SK-N-SH (cell line): Measurements from ENCODE around the gene SIK2. TPM values are rescaled to one million over a fixed set of nuclear protein-coding genes. Genes with fewer than 3 reads are reported as not detected.

Source experiments
- CTCF ChIA-PET: fragments of 300-600, 350-600 bp; formaldehyde crosslinking; extraction: SDS; loops from one replicate; lab custom pipeline; 2021; lab: Yijun Ruan, JAX
- POLR2A ChIA-PET: fragments of 350-600 bp; sonication (Branson Sonifier 250); formaldehyde crosslinking; extraction: SDS; loops from one replicate; lab custom pipeline; 2020; ENCODE audit warnings: antibody characterized with exemption, inconsistent platforms; lab: Yijun Ruan, JAX
- DNase-seq: peaks from one replicate; pipeline ENCODE4 v3.0.0; 2012
- H2AFZ ChIP-seq: fragments of 200-600 bp; sonication (generic); 2 replicates; pipeline ENCODE4 v1.8.1; 2016; ENCODE audit warnings: antibody characterized with exemption, mild to moderate bottlenecking, low read depth
- H3F3A ChIP-seq: fragments of 200-600 bp; sonication (generic); replicated peaks from 2 replicates; pipeline ENCODE3; 2016; ENCODE audit warnings: antibody characterized with exemption, mild to moderate bottlenecking; ENCODE audit not compliant: insufficient read depth
- H3K27ac ChIP-seq, 2 experiments: fragments of 200-500 bp in 1 of 2; fragments of 200-600 bp in 1 of 2; sonication (Bioruptor generic) in 1 of 2; sonication (generic), shearing (Covaris generic) in 1 of 2; 2 replicates each; pipeline versions ENCODE4 v1.5.1 to v1.6.1; 2014 to 2016; ENCODE audit warnings: low read depth in 2 of 2, inconsistent platforms in 1 of 2, low read length in 1 of 2, mild to moderate bottlenecking in 1 of 2, mixed read lengths in 1 of 2
- H3K27me3 ChIP-seq: fragments of 200-600 bp; sonication (generic), shearing (Covaris generic); 2 replicates; pipeline ENCODE4 v1.6.1; 2016; ENCODE audit warnings: mixed run types; ENCODE audit not compliant: insufficient read depth
- H3K36me3 ChIP-seq, 2 experiments: fragments of 200-500 bp in 1 of 2; fragments of 200-600 bp in 1 of 2; sonication (Bioruptor generic) in 1 of 2; sonication (generic) in 1 of 2; replicated peaks in 1 of 2; 2 replicates each; pipeline versions ENCODE3 to v1.5.1; 2014 to 2016; ENCODE audit warnings: low read length in 1 of 2, mild to moderate bottlenecking in 1 of 2; ENCODE audit not compliant: insufficient read depth in 2 of 2, control insufficient read depth in 1 of 2
- H3K4me1 ChIP-seq, 2 experiments: fragments of 200-500 bp in 1 of 2; fragments of 200-600 bp in 1 of 2; sonication (Bioruptor generic) in 1 of 2; sonication (generic), shearing (Covaris generic) in 1 of 2; 2 replicates each; pipeline versions ENCODE4 v1.5.1 to v1.6.1; 2014 to 2016; ENCODE audit warnings: low read depth in 1 of 2, low read length in 1 of 2, mixed run types in 1 of 2; ENCODE audit not compliant: insufficient read depth in 2 of 2, control insufficient read depth in 1 of 2
- H3K4me2 ChIP-seq: fragments of 200-600 bp; sonication (generic), shearing (Covaris generic); 2 replicates; pipeline ENCODE4 v1.6.1; 2017; ENCODE audit warnings: mixed run types
- H3K4me3 ChIP-seq, 2 experiments: fragments of 200-500 bp in 1 of 2; fragments of 200-600 bp in 1 of 2; sonication (Bioruptor generic) in 1 of 2; sonication (generic), shearing (Covaris generic) in 1 of 2; 2 replicates each; pipeline versions ENCODE4 v1.5.1 to v1.8.1; 2014 to 2016; ENCODE audit warnings: low read depth in 2 of 2, inconsistent platforms in 1 of 2, low read length in 1 of 2, mild to moderate bottlenecking in 1 of 2, mixed read lengths in 1 of 2, moderate library complexity in 1 of 2
- H3K79me2 ChIP-seq: fragments of 200-600 bp; sonication (generic); 2 replicates; pipeline ENCODE4 v1.8.1; 2017; ENCODE audit warnings: mild to moderate bottlenecking; ENCODE audit not compliant: insufficient read depth
- H3K9ac ChIP-seq: fragments of 200-600 bp; sonication (generic); 2 replicates; pipeline ENCODE4 v1.6.1; 2017; ENCODE audit warnings: mixed run types
- H3K9me2 ChIP-seq: fragments of 200-600 bp; sonication (generic); 2 replicates; pipeline ENCODE4 v1.6.1; 2017; ENCODE audit warnings: mixed run types
- H3K9me3 ChIP-seq: fragments of 200-600 bp; sonication (generic); 2 replicates; pipeline ENCODE4 v1.6.1; 2017; ENCODE audit warnings: mixed run types, mild to moderate bottlenecking, moderate library complexity
- H4K20me1 ChIP-seq: fragments of 200-600 bp; sonication (generic); 2 replicates; pipeline ENCODE4 v1.6.1; 2017; ENCODE audit warnings: mild to moderate bottlenecking, mixed run types; ENCODE audit not compliant: insufficient read depth
- CHD2 ChIP-seq: fragments of 150-350 bp; IDR thresholded peaks from 2 replicates; pipeline ENCODE4 v1.6.1; 2018; ENCODE audit warnings: low read length; ENCODE audit not compliant: partially characterized antibody
- CTCF ChIP-seq: fragments of 200-600 bp; sonication (generic); IDR thresholded peaks from 2 replicates; pipeline ENCODE4 v1.6.1; 2017; ENCODE audit warnings: antibody characterized with exemption, mild to moderate bottlenecking, moderate library complexity
- EP300 ChIP-seq, 2 experiments: IDR thresholded peaks; 2 replicates each; pipeline versions ENCODE4 v1.4.0 to v1.6.1; 2012; ENCODE audit warnings: borderline replicate concordance in 1 of 2, low read depth in 1 of 2, low read length in 1 of 2
- GATA2 ChIP-seq: sonication (generic); formaldehyde crosslinking; IDR thresholded peaks from 2 replicates; pipeline ENCODE4 v1.5.0; 2020; ENCODE audit warnings: mild to moderate bottlenecking, missing genetic modification reagents
- IRF3 ChIP-seq: fragments of 150-350 bp; IDR thresholded peaks from 2 replicates; pipeline ENCODE4 v1.6.1; 2016; ENCODE audit warnings: mild to moderate bottlenecking, low read depth, low read length
- RAD21 ChIP-seq: IDR thresholded peaks from 2 replicates; pipeline ENCODE4 v1.6.1; 2012; ENCODE audit warnings: mild to moderate bottlenecking, low read length
- RCOR1 ChIP-seq: fragments of 150-350 bp; IDR thresholded peaks from 2 replicates; pipeline ENCODE4 v1.6.1; 2017; ENCODE audit warnings: antibody characterized with exemption, low read length
- RXRA ChIP-seq: IDR thresholded peaks from 2 replicates; pipeline ENCODE4 v1.4.0; 2012; ENCODE audit warnings: low read depth, mild to moderate bottlenecking, borderline replicate concordance
- SMC3 ChIP-seq: IDR thresholded peaks from 2 replicates; pipeline ENCODE4 v1.6.1; 2012; ENCODE audit warnings: low read depth, low read length, improper control_type of control experiment
- TCF12 ChIP-seq: IDR thresholded peaks from 2 replicates; pipeline ENCODE4 v1.4.0; 2012
- TEAD4 ChIP-seq: IDR thresholded peaks from 2 replicates; pipeline ENCODE4 v1.4.0; 2012; ENCODE audit warnings: mild to moderate bottlenecking, borderline replicate concordance; ENCODE audit not compliant: insufficient read depth
- ZBTB33 ChIP-seq: IDR thresholded peaks from 2 replicates; pipeline ENCODE4 v1.4.0; 2012; ENCODE audit warnings: low read depth, borderline replicate concordance
- WGBS: methylation state at CpG from one replicate; pipeline ENCODE4 v1.1.6; 2017; ENCODE audit warnings: low lambda C conversion rate; 5-methylcytosine and 5-hydroxymethylcytosine counted together
- polyA plus RNA-seq, 3 experiments: library from polyadenylated mRNA; depleted of rRNA; stranded (reverse); fragments of >200 nt; gene quantifications; 2 replicates each; pipeline ENCODE4 v1.2.3, GENCODE V29; 2012

Gene SIK2
- polyA plus RNA-seq, 1 of the 3 experiments (the other 2 are of a cell fraction), result 8.9 TPM

- Histone ChIP-seq H3K27me3 (no peaks in the 10 kb centered on the region), H3F3A (peaks cover 14% of the 10 kb centered on the region), H3K4me3 (no peak overlapping the region), H3K9me2 (no peaks in the 10 kb centered on the region), H3K9me3 (no peaks in the 10 kb centered on the region), H3K79me2 (no peaks in the 10 kb centered on the region), H3K36me3 (no peaks in the 10 kb centered on the region), H3K4me1 (peaks cover 5 to 14% of the 10 kb centered on the region in 2 experiments; a peak in 3 of 4 replicates), H3K9ac (no peak overlapping the region), H4K20me1 (no peaks in the 10 kb centered on the region), H3K27ac (no peak overlapping the region), H3K4me2 (no peak overlapping the region), H2AFZ (peak overlapping the region; percentile 33; the same call in 1 of the 2 replicates)
- POLR2A ChIA-PET, result interaction anchor here (0.7 kb wide), 1 partner anchor 197 kb away, joined by 3 read pairs; no protein-coding TSS in a partner anchor
- CTCF ChIA-PET, result interaction anchor here (0.6 to 2.9 kb wide), 32 partner anchors 8 to 265 kb away, joined by 3 to 30 read pairs (median 6); no protein-coding TSS in a partner anchor
- TF ChIP-seq RAD21 (peak; percentile 78), ZBTB33 (no peak), CTCF (peak; percentile 74), SMC3 (peak; percentile 45; the same call in 1 of the 2 replicates), RXRA (no peak)
- DNase-seq, result peak; percentile 27
- 6% methylated on average over 1 of the region's 1 CpG for WGBS
These were observed 15.8 kb upstream of the SIK2 start for GRCh38 chr11:111586388-111586831.

GRCh38 chr11:111589114-111589513, 13.1 kb upstream of the SIK2 start:
- Histone ChIP-seq H3K79me2 (no peaks in the 10 kb centered on the region), H3K9ac (no peak overlapping the region), H2AFZ (no peak overlapping the region), H3K4me1 (peaks cover 5 to 14% of the 10 kb centered on the region in 2 experiments; a peak in 3 of 4 replicates), H3K27me3 (no peaks in the 10 kb centered on the region), H3K27ac (no peak overlapping the region), H3F3A (peaks cover 8% of the 10 kb centered on the region), H3K36me3 (no peaks in the 10 kb centered on the region), H3K4me2 (no peak overlapping the region), H4K20me1 (no peaks in the 10 kb centered on the region), H3K9me3 (no peaks in the 10 kb centered on the region), H3K9me2 (no peaks in the 10 kb centered on the region), H3K4me3 (no peak overlapping the region)
- peak; percentile 55 for DNase-seq
- peak; percentile 88 for TF ChIP-seq RCOR1
- no peak for TF ChIP-seq IRF3
- peak; percentile 41; the same call in 1 of the 2 replicates for TF ChIP-seq TCF12
- TF ChIP-seq ZBTB33, result no peak
- peak; percentile 40 for TF ChIP-seq CHD2
- no peak for TF ChIP-seq TEAD4
- peak in 1 of 2 experiments; percentile 78; a peak in 2 of 4 replicates for TF ChIP-seq EP300 (IDR thresholded peaks at IDR 0.05; ENCODE audit: borderline replicate concordance in 1 of 2, low read depth in 1 of 2, low read length in 1 of 2)
- TF ChIP-seq GATA2 (CRISPR knock-in tag), result peak; percentile 94
- CTCF ChIA-PET, result interaction anchor here (0.6 to 2.3 kb wide), 9 partner anchors 12 to 256 kb away, joined by 3 to 13 read pairs (median 3); partner anchors contain the start of gene SIK2
- POLR2A ChIA-PET, result no interaction called here
- WGBS, result 74% methylated on average over 2 of the region's 2 CpGs
